MCF 10A (cell line): ENCODE measurements around the gene SLC6A19. TPM values are rescaled to one million over a fixed set of nuclear protein-coding genes. Genes with fewer than 3 reads are reported as not detected.

Experiments
- BruUV-seq: library from RNA; stranded (reverse); fragments of 400-500 nt; replicated peaks from 2 replicates; lab custom pipeline; 2021; lab: Mats Ljungman, UMichigan
- CTCF ChIA-PET: fragments of 300-600 bp; sonication (Branson Sonifier 250); formaldehyde crosslinking; extraction: SDS; loops from one replicate; lab custom pipeline; 2021; ENCODE audit warnings: antibody characterized with exemption, inconsistent platforms; lab: Yijun Ruan, JAX
- POLR2A ChIA-PET: fragments of 300-600, 350-650 bp; sonication (Branson Sonifier 250); formaldehyde crosslinking; extraction: SDS; loops from one replicate; lab custom pipeline; 2020; ENCODE audit warnings: antibody characterized with exemption, inconsistent platforms; lab: Yijun Ruan, JAX
- DNase-seq: peaks from one replicate; pipeline ENCODE4 v3.0.0-alpha.2; 2018; ENCODE audit not compliant: unreplicated experiment
- H3K27ac Mint-ChIP-seq: one replicate; pipeline ENCODE4 v1.8.0; 2022; ENCODE audit warnings: mild to moderate bottlenecking, low read depth, mixed read lengths; ENCODE audit not compliant: unreplicated experiment
- H3K27me3 Mint-ChIP-seq: one replicate; pipeline ENCODE4 v1.8.0; 2022; ENCODE audit warnings: mixed read lengths; ENCODE audit not compliant: insufficient read depth, unreplicated experiment
- H3K36me3 Mint-ChIP-seq: one replicate; pipeline ENCODE4 v1.8.0; 2022; ENCODE audit warnings: mild to moderate bottlenecking, moderate library complexity, mixed read lengths; ENCODE audit not compliant: insufficient read depth, unreplicated experiment
- H3K4me1 Mint-ChIP-seq: one replicate; pipeline ENCODE4 v1.8.0; 2022; ENCODE audit warnings: mixed read lengths; ENCODE audit not compliant: insufficient read depth, unreplicated experiment
- H3K4me3 Mint-ChIP-seq: one replicate; pipeline ENCODE4 v1.8.0; 2022; ENCODE audit warnings: mild to moderate bottlenecking, moderate library complexity, mixed read lengths; ENCODE audit not compliant: unreplicated experiment
- H3K9me3 Mint-ChIP-seq: one replicate; pipeline ENCODE4 v1.8.0; 2022; ENCODE audit warnings: mixed read lengths; ENCODE audit not compliant: unreplicated experiment
- CTCF ChIP-seq: fragments of 200-600 bp; IDR thresholded peaks from one replicate; pipeline ENCODE4 v1.8.0; 2022; ENCODE audit warnings: antibody characterized with exemption, mild to moderate bottlenecking; ENCODE audit not compliant: unreplicated experiment
- intact Hi-C: fragments of 100-400 bp; cut with micrococcal nuclease; formaldehyde crosslinking; loops from 2 replicates; pipeline ENCODE4 v1.14.1; 2022
- total RNA-seq: library from RNA; stranded (reverse); gene quantifications from 2 replicates; pipeline ENCODE4 v1.2.3, GENCODE V29; 2022

Gene SLC6A19
- total RNA-seq, 1 experiment from 2014 or later, result not detected

DNA sequence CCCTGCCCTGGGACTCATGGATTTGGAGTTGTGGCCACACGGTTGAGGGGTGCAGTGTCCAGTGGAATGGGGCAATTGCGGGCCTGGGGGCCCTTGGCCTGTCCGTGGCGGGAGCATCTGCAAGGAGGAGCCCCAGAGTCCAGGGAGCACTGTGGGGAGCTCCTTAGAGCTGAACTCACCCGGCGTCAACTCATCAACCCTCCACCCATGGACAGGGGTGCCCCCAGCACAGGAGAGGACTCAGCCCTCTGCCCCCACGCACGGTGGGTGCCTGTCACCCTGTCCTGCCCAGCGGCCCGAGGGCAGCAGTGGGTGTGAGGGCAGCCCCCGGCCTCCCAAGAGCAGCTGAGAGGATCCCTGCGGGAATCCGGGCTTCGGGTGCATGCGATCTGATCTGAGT, 23.2 kb downstream of the SLC6A19 start:
- no peaks in the 10 kb centered on the region for H3K9me3 Mint-ChIP-seq
- H3K27ac Mint-ChIP-seq, result no peak overlapping the region
- ChIA-PET POLR2A (interaction anchor here (0.6 kb wide), 1 partner anchor 409 kb away, joined by 3 read pairs; no protein-coding TSS in a partner anchor), CTCF (interaction anchor here (1.0 to 1.2 kb wide), 2 partner anchors 16 to 131 kb away, joined by 3 read pairs; no protein-coding TSS in a partner anchor)
- H3K36me3 Mint-ChIP-seq, result peaks cover 5% of the 10 kb centered on the region
- no TSS peak for BruUV-seq
- H3K27me3 Mint-ChIP-seq, result peaks cover 20% of the 10 kb centered on the region
- no peak for TF ChIP-seq CTCF
- no peak for DNase-seq
- no peak overlapping the region for H3K4me3 Mint-ChIP-seq
- intact Hi-C loops, result no loop called here
- no peaks in the 10 kb centered on the region for H3K4me1 Mint-ChIP-seq

GRCh38 chr5:1225081-1225480, 23.7 kb downstream of the SLC6A19 start, which contains the start of gene SLC6A18:
Gene SLC6A18 (plus strand): TSS chr5:1225381. CDS start chr5:1225478, 97 bp downstream.
- Mint-ChIP-seq H3K27ac (no peak within 1 kb of the TSS), H3K4me1 (no peaks in the 10 kb centered on the region), H3K4me3 (no peak within 1 kb of the TSS), H3K9me3 (no peaks in the 10 kb centered on the region), H3K27me3 (peaks cover 21% of the 10 kb centered on the region), H3K36me3 (peaks cover 5% of the 10 kb centered on the region)
- no peak for TF ChIP-seq CTCF
- ChIA-PET CTCF (interaction anchor here (1.2 kb wide), 1 partner anchor 17 kb away, joined by 3 read pairs; no protein-coding TSS in a partner anchor), POLR2A (no interaction called here)
- intact Hi-C loops, result no loop called here
- DNase-seq, result no peak
- BruUV-seq, result no TSS peak

DNA sequence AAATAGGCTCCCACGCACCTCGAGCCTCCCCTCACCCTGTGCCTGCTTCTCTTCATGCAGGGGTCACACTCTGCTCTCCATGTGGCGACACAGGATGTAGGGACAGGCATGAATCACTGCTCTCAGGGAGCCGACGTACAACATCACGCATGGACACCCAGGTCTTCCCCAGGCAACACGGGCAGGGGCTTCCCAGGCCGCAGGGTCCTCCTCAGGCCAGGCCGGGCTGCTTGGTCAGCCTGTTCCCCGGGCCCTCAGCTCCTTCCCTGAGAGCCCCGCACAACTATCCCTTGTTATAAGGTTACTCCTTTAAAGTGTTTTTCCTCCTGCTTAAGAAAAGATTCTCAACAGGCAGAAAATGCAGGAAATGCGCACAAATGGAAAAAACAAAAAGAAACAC, 24.8 kb downstream of the SLC6A19 start:
- H3K36me3 Mint-ChIP-seq, result peaks cover 5% of the 10 kb centered on the region
- BruUV-seq, result no TSS peak
- DNase-seq, result no peak
- H3K27ac Mint-ChIP-seq, result no peak overlapping the region
- H3K9me3 Mint-ChIP-seq, result no peaks in the 10 kb centered on the region
- no peak for TF ChIP-seq CTCF
- H3K4me3 Mint-ChIP-seq, result no peak overlapping the region
- no peaks in the 10 kb centered on the region for H3K4me1 Mint-ChIP-seq
- ChIA-PET CTCF (no interaction called here), POLR2A (no interaction called here)
- intact Hi-C loops, result no loop called here
- peaks cover 21% of the 10 kb centered on the region for H3K27me3 Mint-ChIP-seq

GRCh38 chr5:1226839-1227581, 25.6 kb downstream of the SLC6A19 start:
- BruUV-seq, result no TSS peak
- no peak for DNase-seq
- Mint-ChIP-seq H3K9me3 (no peaks in the 10 kb centered on the region), H3K27ac (no peak overlapping the region), H3K27me3 (peaks cover 21% of the 10 kb centered on the region), H3K4me3 (no peak overlapping the region), H3K36me3 (peaks cover 5% of the 10 kb centered on the region), H3K4me1 (no peaks in the 10 kb centered on the region)
- no peak for TF ChIP-seq CTCF
- ChIA-PET CTCF (no interaction called here), POLR2A (no interaction called here)
- intact Hi-C loops, result no loop called here
